ENCODE measurements around the gene TFDP1.

Gene TFDP1

DNA sequence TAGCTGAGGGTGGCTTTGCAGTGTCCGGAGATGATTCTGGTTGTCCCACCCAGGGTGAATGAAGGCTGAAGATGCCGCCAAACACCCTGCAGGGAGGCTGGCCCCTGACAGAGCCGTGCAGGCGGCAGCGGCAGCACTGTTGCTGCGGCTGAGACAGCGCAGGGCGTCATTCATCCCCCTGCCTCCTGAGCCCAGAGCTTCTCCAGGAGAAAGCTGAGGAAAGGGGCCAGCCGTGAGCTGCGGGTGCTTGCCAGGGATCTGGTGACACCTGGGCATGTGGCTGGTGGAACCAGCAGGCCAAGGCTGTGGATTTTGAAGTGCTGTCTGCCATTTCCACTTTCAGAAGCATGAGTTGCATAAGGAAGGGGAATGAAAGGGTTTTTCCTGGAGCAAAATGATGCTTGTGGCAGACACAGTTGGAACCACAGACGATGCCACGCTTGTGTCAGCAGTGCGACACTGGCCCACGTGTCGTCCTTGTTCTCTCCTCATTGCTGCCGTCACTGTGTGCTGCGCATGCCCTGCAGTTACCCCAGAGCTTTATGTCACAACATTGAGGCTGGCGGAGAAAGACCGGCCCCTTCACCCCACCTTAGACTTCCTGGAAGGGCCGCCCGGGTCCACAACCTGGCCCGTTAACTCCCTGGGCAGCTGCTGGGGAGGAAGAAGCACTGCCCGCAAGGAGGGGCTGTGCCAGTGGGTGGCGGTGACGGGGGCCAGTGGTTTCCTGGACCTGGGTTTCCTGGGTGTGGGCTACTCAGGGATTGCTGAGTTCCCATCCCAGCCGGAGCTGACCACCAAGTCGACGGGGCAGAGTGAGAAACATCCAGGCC lies 22.7 kb downstream of the TFDP1 start:
- H3K9ac ChIP-seq (ENCODE audit: low read depth, low read length) = no peak overlapping the region
- DNase-seq = no peak
- H3K4me1 ChIP-seq (ENCODE audit: insufficient read depth, low read length) = 0 out of 2 replicates have a peak, but pooled peaks cover 6% of the 10 kb centered on the region
- peaks cover 86% of the 10 kb centered on the region for H3K36me3 ChIP-seq (ENCODE audit: insufficient read depth, low read length)
- no peak overlapping the region for H3K4me2 ChIP-seq (ENCODE audit: insufficient read depth, low read length)
- no peaks in the 10 kb centered on the region for H3K27me3 ChIP-seq (ENCODE audit: insufficient read depth, low read length, poor library complexity)
- H3K27ac ChIP-seq (ENCODE audit: low read length) = no peak overlapping the region
- no peak overlapping the region for H2AFZ ChIP-seq (ENCODE audit: low read depth, low read length)
- H3K9me3 ChIP-seq (ENCODE audit: insufficient read depth, low read length, severe bottlenecking) = no peaks in the 10 kb centered on the region
- H3K4me3 ChIP-seq (ENCODE audit: low read depth in 1 of 2, low read length in 2 of 2) = no peak overlapping the region
- peaks cover 100% of the 10 kb centered on the region for H3K79me2 ChIP-seq (ENCODE audit: insufficient read depth, low read length)
- ATAC-seq (ENCODE audit: insufficient read depth, low read depth) = no peak
- H4K20me1 ChIP-seq (ENCODE audit: insufficient read depth, low read length) = peaks cover 100% of the 10 kb centered on the region
- TF ChIP-seq CTCF (IDR thresholded peaks at IDR 0.05; ENCODE audit: borderline replicate concordance, extremely low read depth, low read length, poor library complexity, severe bottlenecking) (no peak), EZH2 (IDR thresholded peaks at IDR 0.05; ENCODE audit: borderline replicate concordance, low read depth, low read length, severe bottlenecking) (no peak)

- peaks cover 90% of the 10 kb centered on the region for H3K36me3 ChIP-seq (ENCODE audit: insufficient read depth, low read length)
- 0 out of 2 replicates have a peak, but pooled peaks cover 6% of the 10 kb centered on the region for H3K4me1 ChIP-seq (ENCODE audit: insufficient read depth, low read length)
- no peak for TF ChIP-seq EZH2 (IDR thresholded peaks at IDR 0.05; ENCODE audit: borderline replicate concordance, low read depth, low read length, severe bottlenecking)
- TF ChIP-seq CTCF (IDR thresholded peaks at IDR 0.05; ENCODE audit: borderline replicate concordance, extremely low read depth, low read length, poor library complexity, severe bottlenecking) = no peak
- no peak for DNase-seq
- no peak overlapping the region for H3K4me2 ChIP-seq (ENCODE audit: insufficient read depth, low read length)
- no peaks in the 10 kb centered on the region for H3K9me3 ChIP-seq (ENCODE audit: insufficient read depth, low read length, severe bottlenecking)
- no peak overlapping the region for H3K9ac ChIP-seq (ENCODE audit: low read depth, low read length)
- ATAC-seq (ENCODE audit: insufficient read depth, low read depth) = no peak
- H4K20me1 ChIP-seq (ENCODE audit: insufficient read depth, low read length) = peaks cover 98% of the 10 kb centered on the region
- H3K27me3 ChIP-seq (ENCODE audit: insufficient read depth, low read length, poor library complexity) = no peaks in the 10 kb centered on the region
- peaks cover 100% of the 10 kb centered on the region for H3K79me2 ChIP-seq (ENCODE audit: insufficient read depth, low read length)
- H3K27ac ChIP-seq (ENCODE audit: low read length) = no peak overlapping the region
- no peak overlapping the region for H2AFZ ChIP-seq (ENCODE audit: low read depth, low read length)
- H3K4me3 ChIP-seq (ENCODE audit: low read depth in 1 of 2, low read length in 2 of 2) = no peak overlapping the region
These were observed 23.5 kb downstream of the TFDP1 start for GRCh38 chr13:113607889-113608635.

DNA sequence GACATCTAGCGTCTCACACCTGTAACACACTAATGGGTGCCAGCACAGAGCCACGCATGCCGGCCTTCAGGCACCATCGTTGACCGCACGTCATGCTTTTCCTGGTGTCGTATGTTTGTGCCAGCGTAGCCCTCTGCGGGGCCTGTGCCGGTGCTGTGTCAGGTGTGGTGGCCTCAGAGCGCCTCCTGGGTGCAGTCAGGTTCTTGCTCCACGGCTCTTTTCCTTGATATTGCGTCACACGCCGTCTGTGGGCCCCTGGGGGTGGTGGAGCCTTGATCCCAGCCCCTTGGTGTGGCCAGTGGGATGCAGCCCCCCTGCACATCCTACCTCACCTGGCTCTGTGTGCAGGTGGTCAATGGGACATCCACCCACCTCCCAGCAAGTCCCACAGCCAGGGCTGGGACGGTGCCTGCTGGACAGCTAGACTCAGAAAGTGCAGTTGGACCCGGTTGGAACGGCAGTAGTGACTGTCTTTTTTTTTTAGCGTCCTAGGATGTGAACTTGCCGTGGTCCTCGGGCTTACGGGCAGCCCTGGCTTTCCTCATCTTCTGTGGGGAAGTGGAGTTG lies 24.5 kb downstream of the TFDP1 start:
- no peaks in the 10 kb centered on the region for H3K27me3 ChIP-seq (ENCODE audit: insufficient read depth, low read length, poor library complexity)
- peaks cover 97% of the 10 kb centered on the region for H4K20me1 ChIP-seq (ENCODE audit: insufficient read depth, low read length)
- no peaks in the 10 kb centered on the region for H3K9me3 ChIP-seq (ENCODE audit: insufficient read depth, low read length, severe bottlenecking)
- no peak overlapping the region for H3K4me2 ChIP-seq (ENCODE audit: insufficient read depth, low read length)
- H2AFZ ChIP-seq (ENCODE audit: low read depth, low read length) = no peak overlapping the region
- no peak for TF ChIP-seq EZH2 (IDR thresholded peaks at IDR 0.05; ENCODE audit: borderline replicate concordance, low read depth, low read length, severe bottlenecking)
- no peak for TF ChIP-seq CTCF (IDR thresholded peaks at IDR 0.05; ENCODE audit: borderline replicate concordance, extremely low read depth, low read length, poor library complexity, severe bottlenecking)
- 0 out of 2 replicates have a peak, but pooled peaks cover 6% of the 10 kb centered on the region for H3K4me1 ChIP-seq (ENCODE audit: insufficient read depth, low read length)
- ATAC-seq (ENCODE audit: insufficient read depth, low read depth) (no peak), DNase-seq (no peak)
- no peak overlapping the region for H3K4me3 ChIP-seq (ENCODE audit: low read depth in 1 of 2, low read length in 2 of 2)
- peaks cover 100% of the 10 kb centered on the region for H3K79me2 ChIP-seq (ENCODE audit: insufficient read depth, low read length)
- H3K36me3 ChIP-seq (ENCODE audit: insufficient read depth, low read length) = peaks cover 95% of the 10 kb centered on the region
- H3K27ac ChIP-seq (ENCODE audit: low read length) = no peak overlapping the region
- H3K9ac ChIP-seq (ENCODE audit: low read depth, low read length) = no peak overlapping the region
